ACC112 (cell line): ENCODE measurements around the gene SPTBN5.

Experiments
- H2AFZ ChIP-seq: fragments of 200-600 bp; sonication (generic); one replicate; pipeline ENCODE4 v1.6.0; 2017; ENCODE audit warnings: antibody characterized with exemption, low read length; ENCODE audit not compliant: unreplicated experiment
- H3K27ac ChIP-seq: fragments of 200-600 bp; sonication (generic); 2 replicates; pipeline ENCODE4 v1.5.1; 2014; ENCODE audit warnings: low read depth, mild to moderate bottlenecking, antibody characterized with exemption, low read length, moderate library complexity
- H3K27me3 ChIP-seq: fragments of 200-600 bp; sonication (generic); 2 replicates; pipeline ENCODE4 v1.6.1; 2014; ENCODE audit warnings: mild to moderate bottlenecking, antibody characterized with exemption, low read length, moderate library complexity, mixed read lengths; ENCODE audit not compliant: insufficient read depth
- H3K36me3 ChIP-seq: fragments of 200-600 bp; sonication (generic); 2 replicates; pipeline ENCODE4 v1.6.1; 2016; ENCODE audit warnings: mild to moderate bottlenecking, antibody characterized with exemption, low read length, moderate library complexity, mixed read lengths; ENCODE audit not compliant: insufficient read depth
- H3K4me1 ChIP-seq: fragments of 200-600 bp; sonication (generic); one replicate; pipeline ENCODE4 v1.6.1; 2016; ENCODE audit warnings: low read length, mixed read lengths; ENCODE audit not compliant: insufficient read depth, unreplicated experiment, control insufficient read depth
- H3K4me3 ChIP-seq: fragments of 200-600 bp; sonication (generic); 2 replicates; pipeline ENCODE4 v1.5.1; 2014; ENCODE audit warnings: mild to moderate bottlenecking, low read depth, low read length
- H3K79me2 ChIP-seq: fragments of 200-600 bp; sonication (generic); one replicate; pipeline ENCODE4 v1.6.0; 2016; ENCODE audit warnings: low read length; ENCODE audit not compliant: control insufficient read depth, unreplicated experiment, insufficient read depth

The SPTBN5 gene

GRCh38 chr15:41847981-41848380 is 45.9 kb downstream of the SPTBN5 start:
- Histone ChIP-seq H3K27me3 (no peaks in the 10 kb centered on the region), H3K36me3 (no peaks in the 10 kb centered on the region), H3K27ac (no peak overlapping the region), H3K4me3 (no peak overlapping the region), H2AFZ (no peak overlapping the region), H3K79me2 (no peaks in the 10 kb centered on the region), H3K4me1 (no peaks in the 10 kb centered on the region)

- H3K4me3 ChIP-seq = no peak overlapping the region
- no peaks in the 10 kb centered on the region for H3K27me3 ChIP-seq
- no peak overlapping the region for H2AFZ ChIP-seq
- no peaks in the 10 kb centered on the region for H3K4me1 ChIP-seq
- no peak overlapping the region for H3K27ac ChIP-seq
- no peaks in the 10 kb centered on the region for H3K79me2 ChIP-seq
- H3K36me3 ChIP-seq = no peaks in the 10 kb centered on the region
Observed at GRCh38 chr15:41847206-41847605, 46.6 kb downstream of the SPTBN5 start.

DNA sequence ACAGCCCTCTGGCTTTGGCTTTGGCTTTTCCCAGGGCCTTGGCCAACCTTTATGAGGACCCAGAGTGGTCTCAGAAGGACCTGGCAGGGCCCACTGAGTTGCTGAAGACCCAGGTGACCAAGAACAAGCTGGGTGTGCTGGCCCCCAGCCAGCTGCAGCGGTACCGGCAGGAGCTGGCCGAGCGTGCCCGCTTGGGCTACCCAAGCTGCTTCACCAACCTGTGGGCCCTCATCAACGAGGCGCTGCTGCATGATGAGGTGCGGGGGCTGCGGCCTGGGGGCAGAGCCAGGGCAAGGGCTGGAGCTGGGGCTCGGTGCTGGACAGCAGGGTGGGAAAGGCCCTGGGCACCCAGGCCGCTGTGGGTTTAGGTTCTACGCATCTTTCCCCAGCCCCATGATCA is 49.0 kb downstream of the SPTBN5 start:
- Histone ChIP-seq H3K79me2 (no peaks in the 10 kb centered on the region), H3K27me3 (no peaks in the 10 kb centered on the region), H3K27ac (no peak overlapping the region), H3K4me1 (no peaks in the 10 kb centered on the region), H3K36me3 (no peaks in the 10 kb centered on the region), H3K4me3 (no peak overlapping the region), H2AFZ (no peak overlapping the region)

DNA sequence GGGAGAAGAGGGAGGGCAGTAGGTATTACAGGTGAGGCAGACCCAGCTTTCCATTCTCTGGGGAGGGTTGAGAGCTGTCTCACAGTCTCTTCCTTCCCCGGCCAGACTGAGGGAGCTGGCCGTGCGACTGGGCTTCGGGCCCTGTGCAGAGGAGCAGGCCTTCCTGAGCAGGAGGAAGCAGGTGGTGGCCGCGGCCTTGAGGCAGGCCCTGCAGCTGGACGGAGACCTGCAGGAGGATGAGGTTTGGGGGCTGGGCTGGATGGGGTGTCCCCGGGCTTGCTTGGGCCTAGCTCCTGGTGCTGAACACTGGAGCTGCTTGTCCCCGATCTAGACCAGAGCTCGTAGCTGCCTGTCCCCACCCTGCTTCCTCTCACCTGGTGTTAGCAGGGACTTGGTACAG is 50.3 kb downstream of the SPTBN5 start:
- H3K36me3 ChIP-seq = no peaks in the 10 kb centered on the region
- H3K4me3 ChIP-seq = no peak overlapping the region
- H3K4me1 ChIP-seq = no peaks in the 10 kb centered on the region
- H3K27me3 ChIP-seq = no peaks in the 10 kb centered on the region
- H2AFZ ChIP-seq = no peak overlapping the region
- no peak overlapping the region for H3K27ac ChIP-seq
- H3K79me2 ChIP-seq = no peaks in the 10 kb centered on the region

- Histone ChIP-seq H3K27ac (no peak overlapping the region), H3K27me3 (no peaks in the 10 kb centered on the region), H3K4me1 (no peaks in the 10 kb centered on the region), H2AFZ (no peak overlapping the region), H3K79me2 (no peaks in the 10 kb centered on the region), H3K4me3 (no peak overlapping the region), H3K36me3 (no peaks in the 10 kb centered on the region)
Observed at GRCh38 chr15:41842229-41842628, 51.6 kb downstream of the SPTBN5 start.

DNA sequence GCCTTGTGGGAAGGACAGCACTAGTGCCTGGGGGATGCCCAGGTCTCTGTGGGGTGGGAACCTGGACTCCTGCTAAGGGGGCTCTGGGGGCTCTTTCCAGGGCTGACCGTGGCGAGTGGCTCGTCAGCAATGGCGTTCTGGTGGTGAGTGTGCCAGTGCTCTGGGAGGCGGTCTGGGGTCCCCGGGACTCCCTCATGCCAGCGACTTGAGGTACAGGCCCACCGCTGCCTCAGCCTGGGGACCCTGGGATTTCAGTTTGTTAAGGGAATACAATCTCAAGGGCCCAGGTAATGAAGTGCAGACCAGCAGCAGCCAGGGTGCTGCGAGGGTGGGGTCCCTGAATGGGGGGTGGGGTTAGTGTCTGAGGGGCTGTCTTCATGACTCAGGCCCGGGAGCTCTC is 52.7 kb downstream of the SPTBN5 start:
- H3K4me1 ChIP-seq = no peaks in the 10 kb centered on the region
- H3K79me2 ChIP-seq = no peaks in the 10 kb centered on the region
- H2AFZ ChIP-seq = no peak overlapping the region
- no peaks in the 10 kb centered on the region for H3K36me3 ChIP-seq
- no peak overlapping the region for H3K27ac ChIP-seq
- H3K27me3 ChIP-seq = no peaks in the 10 kb centered on the region
- no peak overlapping the region for H3K4me3 ChIP-seq

GRCh38 chr15:41840673-41841072 is 53.2 kb downstream of the SPTBN5 start:
- no peaks in the 10 kb centered on the region for H3K27me3 ChIP-seq
- H3K4me1 ChIP-seq = no peaks in the 10 kb centered on the region
- H3K79me2 ChIP-seq = no peaks in the 10 kb centered on the region
- no peaks in the 10 kb centered on the region for H3K36me3 ChIP-seq
- no peak overlapping the region for H3K27ac ChIP-seq
- no peak overlapping the region for H2AFZ ChIP-seq
- no peak overlapping the region for H3K4me3 ChIP-seq

DNA sequence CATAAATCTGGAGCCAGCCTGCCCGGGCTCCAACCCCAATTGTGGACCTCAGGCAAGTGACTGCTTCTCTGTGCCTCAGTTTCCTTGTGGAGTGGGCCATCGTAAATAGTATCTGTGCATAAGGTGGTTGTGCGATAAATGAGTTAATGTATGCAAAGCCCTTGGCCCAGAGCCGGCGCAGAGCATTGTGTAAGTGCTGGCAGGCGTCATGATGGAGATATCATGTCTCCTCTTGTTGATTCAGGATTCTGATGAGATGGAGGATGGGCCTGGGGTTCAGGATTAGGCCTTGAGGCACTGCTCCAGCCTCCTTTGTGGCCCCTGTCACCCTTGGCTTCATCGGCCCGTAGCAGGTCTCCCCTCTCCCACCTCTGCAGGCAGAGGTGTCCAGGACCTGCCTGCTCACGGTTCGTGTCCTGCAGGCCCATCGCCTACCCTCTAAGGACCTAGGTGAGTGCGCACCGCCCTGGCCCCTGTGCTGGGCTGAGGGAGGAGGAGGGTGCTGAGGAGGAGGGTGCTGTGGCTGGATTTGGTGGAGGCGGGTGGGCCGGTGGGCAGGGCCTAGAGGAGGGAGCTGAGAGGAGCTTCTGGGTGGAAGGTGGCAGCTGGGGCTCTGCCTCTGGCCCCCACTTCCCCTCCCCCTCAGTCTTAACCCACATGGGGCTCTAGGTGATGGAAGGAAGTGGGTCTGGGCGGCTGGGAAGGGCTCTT is 53.9 kb downstream of the SPTBN5 start:
- Histone ChIP-seq H3K4me1 (no peaks in the 10 kb centered on the region), H3K36me3 (no peaks in the 10 kb centered on the region), H3K27me3 (no peaks in the 10 kb centered on the region), H3K4me3 (no peak overlapping the region), H3K27ac (no peak overlapping the region), H2AFZ (no peak overlapping the region), H3K79me2 (no peaks in the 10 kb centered on the region)

DNA sequence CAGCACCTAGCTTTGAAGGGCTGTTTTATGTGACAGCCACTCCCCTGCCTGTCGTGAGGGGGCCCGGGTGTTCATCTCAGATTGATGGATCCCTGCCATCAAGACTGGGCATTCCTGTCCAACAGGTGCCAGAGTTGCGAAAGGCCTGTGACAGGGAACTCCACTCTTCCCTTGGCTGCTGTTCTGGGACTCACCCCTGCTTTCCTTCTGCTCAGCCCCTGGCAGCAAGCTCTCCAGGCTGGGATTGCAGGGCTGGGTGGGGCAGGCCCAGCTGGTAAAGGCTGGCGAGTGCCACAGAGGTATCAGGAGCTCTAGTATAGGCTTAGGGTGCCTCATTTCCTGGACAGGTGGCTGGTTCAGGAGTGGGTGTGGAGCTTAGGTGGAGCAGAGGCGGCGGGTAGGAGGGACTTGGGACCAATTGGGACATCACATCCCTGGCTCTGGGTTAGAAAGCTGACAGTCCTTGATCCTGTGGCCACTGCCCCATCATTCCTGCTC is 55.4 kb downstream of the SPTBN5 start, which contains the start of gene PLA2G4B:
Gene PLA2G4B (plus strand): TSS at position 448 of the 498 bp plus-strand sequence. CDS start 67 bp downstream, outside the sequence.
- no peak within 1 kb of the TSS for H3K4me3 ChIP-seq
- H2AFZ ChIP-seq = no peak within 1 kb of the TSS
- H3K79me2 ChIP-seq = no peaks in the 10 kb centered on the region
- no peaks in the 10 kb centered on the region for H3K36me3 ChIP-seq
- no peaks in the 10 kb centered on the region for H3K27me3 ChIP-seq
- H3K4me1 ChIP-seq = no peaks in the 10 kb centered on the region
- no peak within 1 kb of the TSS for H3K27ac ChIP-seq

DNA sequence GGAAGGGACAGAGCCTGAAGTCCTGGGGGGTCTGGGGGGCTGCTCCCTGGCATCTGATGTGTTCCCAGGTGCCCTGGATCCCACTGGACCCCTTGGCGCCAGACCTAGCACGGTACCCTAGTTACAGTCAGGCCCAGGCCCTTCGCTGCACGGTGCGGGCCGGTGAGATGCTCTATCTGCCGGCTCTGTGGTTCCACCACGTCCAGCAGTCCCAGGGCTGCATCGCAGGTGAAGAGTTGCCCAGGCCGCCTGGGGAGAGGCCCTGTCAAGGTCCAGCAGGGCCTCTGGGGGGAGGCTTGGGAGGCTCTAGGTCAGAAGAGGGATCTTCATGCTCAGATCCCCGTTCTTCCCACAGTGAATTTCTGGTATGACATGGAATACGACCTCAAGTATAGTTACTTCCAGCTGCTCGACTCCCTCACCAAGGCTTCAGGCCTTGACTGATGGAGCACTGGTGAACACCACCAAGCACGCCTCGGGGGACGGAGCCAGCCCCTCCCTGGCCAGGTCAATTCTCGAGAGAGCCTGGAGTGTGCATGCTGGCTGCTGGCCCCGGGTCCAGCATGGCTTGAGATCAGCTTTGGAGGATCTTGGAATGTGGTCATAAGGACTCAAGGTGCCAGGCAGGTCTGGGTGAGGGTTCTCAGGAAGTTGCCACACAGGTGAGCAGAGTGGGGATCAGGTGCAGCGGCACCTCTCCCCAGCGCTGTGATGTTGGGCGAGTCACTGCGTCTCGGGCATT is 57.0 kb downstream of the SPTBN5 start:
- Histone ChIP-seq H3K4me3 (no peak overlapping the region), H3K36me3 (no peaks in the 10 kb centered on the region), H3K27me3 (no peaks in the 10 kb centered on the region), H3K27ac (no peak overlapping the region), H2AFZ (no peak overlapping the region), H3K79me2 (no peaks in the 10 kb centered on the region), H3K4me1 (no peaks in the 10 kb centered on the region)

DNA sequence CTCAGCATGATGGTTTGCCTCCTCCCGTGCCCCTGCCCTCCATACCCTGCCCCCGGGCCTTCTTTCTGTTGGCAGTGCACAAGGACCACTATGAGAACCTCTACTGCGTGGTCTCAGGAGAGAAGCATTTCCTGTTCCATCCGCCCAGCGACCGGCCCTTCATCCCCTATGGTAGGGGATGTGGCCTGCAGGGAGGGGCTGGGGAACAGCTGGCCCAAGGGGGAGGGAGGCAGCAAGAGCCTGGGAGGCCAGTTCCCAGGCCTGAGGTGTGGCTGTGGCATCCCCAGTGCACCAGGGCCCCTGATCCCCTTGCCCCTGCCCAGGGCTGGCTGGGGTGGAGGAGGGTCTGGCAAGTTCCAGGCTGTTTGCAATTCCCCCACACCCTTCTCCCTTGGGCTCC is 57.8 kb downstream of the SPTBN5 start:
- no peaks in the 10 kb centered on the region for H3K79me2 ChIP-seq
- no peaks in the 10 kb centered on the region for H3K36me3 ChIP-seq
- H3K27ac ChIP-seq = no peak overlapping the region
- no peak overlapping the region for H3K4me3 ChIP-seq
- H3K27me3 ChIP-seq = no peaks in the 10 kb centered on the region
- H2AFZ ChIP-seq = no peak overlapping the region
- H3K4me1 ChIP-seq = no peaks in the 10 kb centered on the region
